GM23338 (cell line): ENCODE data around the gene IGF2R. TPM values are rescaled to one million over a fixed set of nuclear protein-coding genes. Genes with fewer than 3 reads are reported as not detected.

Experiments used
- ATAC-seq: fragments of 200-7000 bp; cut with Tn5 transposase; 3 replicates; pipeline ENCODE4 v1.9.1; 2020
- DNase-seq: peaks from one replicate; pipeline ENCODE4 v3.0.0-alpha.2; 2015; ENCODE audit warnings: low spot score
- H2AFZ ChIP-seq: fragments of 200-600 bp; sonication (generic); 2 replicates; pipeline ENCODE4 v1.8.0; 2016; ENCODE audit warnings: antibody characterized with exemption, mild to moderate bottlenecking, moderate library complexity
- H3F3A ChIP-seq: fragments of 200-600 bp; sonication (generic); replicated peaks from 2 replicates; pipeline ENCODE4 v1.8.0; 2017; ENCODE audit warnings: antibody characterized with exemption, mixed run types, low read depth
- H3K27ac ChIP-seq: fragments of 200-600 bp; sonication (generic); 2 replicates; pipeline ENCODE4 v1.6.1; 2016; ENCODE audit warnings: low read depth
- H3K27me3 ChIP-seq: fragments of 200-600 bp; sonication (generic); 2 replicates; pipeline ENCODE4 v1.8.0; 2016; ENCODE audit warnings: mild to moderate bottlenecking, mixed run types, moderate library complexity; ENCODE audit not compliant: insufficient read depth
- H3K36me3 ChIP-seq: fragments of 200-600 bp; sonication (generic); 2 replicates; pipeline ENCODE4 v1.8.0; 2016; ENCODE audit warnings: mild to moderate bottlenecking; ENCODE audit not compliant: insufficient read depth
- H3K4me1 ChIP-seq: fragments of 200-600 bp; sonication (generic); 2 replicates; pipeline ENCODE4 v1.8.0; 2016; ENCODE audit warnings: mild to moderate bottlenecking, moderate library complexity; ENCODE audit not compliant: insufficient read depth
- H3K4me2 ChIP-seq: fragments of 200-600 bp; sonication (generic); 2 replicates; pipeline ENCODE4 v1.7.1; 2017; ENCODE audit warnings: mixed run types
- H3K4me3 ChIP-seq: fragments of 200-600 bp; sonication (generic); 2 replicates; pipeline ENCODE4 v1.6.1; 2016; ENCODE audit warnings: mixed run types
- H3K79me2 ChIP-seq: fragments of 200-600 bp; sonication (generic); replicated peaks from 2 replicates; pipeline ENCODE4 v1.8.0; 2017; ENCODE audit warnings: mild to moderate bottlenecking; ENCODE audit not compliant: insufficient read depth
- H3K9me2 ChIP-seq: fragments of 200-600 bp; sonication (generic); 2 replicates; pipeline ENCODE4 v1.8.0; 2017; ENCODE audit not compliant: insufficient read depth
- H4K20me1 ChIP-seq: fragments of 200-600 bp; sonication (generic); replicated peaks from 2 replicates; pipeline ENCODE4 v1.8.0; 2017; ENCODE audit warnings: mild to moderate bottlenecking; ENCODE audit not compliant: insufficient read depth
- H3K27ac Mint-ChIP-seq: 2 replicates; pipeline ENCODE4 v1.8.0; 2020; ENCODE audit warnings: inconsistent platforms, mild to moderate bottlenecking, moderate library complexity, mixed read lengths
- H3K27me3 Mint-ChIP-seq: 3 replicates; pipeline ENCODE4 v1.8.0; 2022; ENCODE audit warnings: low read depth, mild to moderate bottlenecking, moderate library complexity, mixed read lengths, inconsistent platforms; ENCODE audit not compliant: insufficient read depth, poor library complexity
- H3K36me3 Mint-ChIP-seq: 3 replicates; pipeline ENCODE4 v1.8.0; 2021; ENCODE audit warnings: low read depth, mild to moderate bottlenecking, inconsistent platforms, moderate library complexity, mixed read lengths
- H3K4me1 Mint-ChIP-seq: 3 replicates; pipeline ENCODE4 v1.8.0; 2020; ENCODE audit warnings: mild to moderate bottlenecking, inconsistent platforms, mixed read lengths
- H3K4me3 Mint-ChIP-seq: 3 replicates; pipeline ENCODE4 v1.8.0; 2021; ENCODE audit warnings: moderate library complexity, mild to moderate bottlenecking, inconsistent platforms, mixed read lengths
- H3K9me3 Mint-ChIP-seq: 3 replicates; pipeline ENCODE4 v1.8.0; 2020; ENCODE audit warnings: moderate library complexity, mild to moderate bottlenecking, inconsistent platforms, mixed read lengths
- CREB1 ChIP-seq: fragments of 250-450 bp; sonication (Bioruptor Pico); IDR thresholded peaks from 2 replicates; pipeline ENCODE4 v1.5.0; 2020; ENCODE audit warnings: low read depth, mild to moderate bottlenecking, moderate library complexity
- CTCF ChIP-seq, 2 experiments: fragments of 200-600 bp in 1 of 2; sonication (generic) in 1 of 2; conservative IDR thresholded peaks; 2 replicates each; pipeline versions ENCODE4 v1.5.1 to v1.6.1; 2016 to 2017; ENCODE audit warnings: antibody characterized with exemption in 2 of 2, low read depth in 2 of 2, mild to moderate bottlenecking in 2 of 2, moderate library complexity in 1 of 2
- ETS1 ChIP-seq: IDR thresholded peaks from 2 replicates; pipeline ENCODE4 v1.6.1; 2016; ENCODE audit warnings: antibody characterized with exemption
- JUNB ChIP-seq: IDR thresholded peaks from one replicate; pipeline ENCODE4 v1.6.1; 2016; ENCODE audit warnings: antibody characterized with exemption; ENCODE audit not compliant: unreplicated experiment
- NANOG ChIP-seq: IDR thresholded peaks from 2 replicates; pipeline ENCODE4 v1.6.1; 2016; ENCODE audit warnings: antibody characterized with exemption, borderline replicate concordance
- POLR2AphosphoS5 ChIP-seq: IDR thresholded peaks from 2 replicates; pipeline ENCODE4 v1.6.1; 2016; ENCODE audit warnings: antibody characterized with exemption, low read depth
- REST ChIP-seq: IDR thresholded peaks from one replicate; pipeline ENCODE4 v1.6.1; 2018; ENCODE audit warnings: antibody characterized with exemption; ENCODE audit not compliant: unreplicated experiment
- STAT1 ChIP-seq: IDR thresholded peaks from one replicate; pipeline ENCODE4 v1.6.1; 2016; ENCODE audit warnings: antibody characterized with exemption; ENCODE audit not compliant: unreplicated experiment
- ZNF114 ChIP-seq: fragments of 250-450 bp; sonication (Bioruptor Pico); IDR thresholded peaks from 2 replicates; pipeline ENCODE4 v1.5.0; 2020; ENCODE audit warnings: mild to moderate bottlenecking, moderate library complexity
- ZNF462 ChIP-seq: fragments of 250-450 bp; sonication (Bioruptor Pico); IDR thresholded peaks from 2 replicates; pipeline ENCODE4 v1.5.0; 2020; ENCODE audit warnings: mild to moderate bottlenecking, moderate library complexity
- polyA plus RNA-seq: library from polyadenylated mRNA; unstranded; fragments of >200 nt; fragmentation: Nextera tagmentation; extraction: Ambion mirVana; gene quantifications from 2 replicates; pipeline ENCODE4 v1.2.1, GENCODE V29; 2016
- total RNA-seq: library from RNA; depleted of rRNA; stranded (reverse); fragments of >200 nt; shearing (Covaris generic); gene quantifications from 2 replicates; pipeline ENCODE4 v1.2.3, GENCODE V29; 2014

IGF2R gene
- total and polyA plus RNA-seq, 2 experiments from 2014 or later: 12.5 to 76.4 TPM

GRCh38 chr6:159977255-159977903, 8.5 kb downstream of the IGF2R start:
- no peak for ATAC-seq
- Histone ChIP-seq H4K20me1 (peaks cover 56% of the 10 kb centered on the region), H3K4me2 (peak overlapping the region; percentile 28; the same call in 1 of the 2 replicates), H3K27ac (no peak overlapping the region), H3K27me3 (no peaks in the 10 kb centered on the region), H3K4me3 (no peak overlapping the region), H2AFZ (no peak overlapping the region), H3F3A (no peaks in the 10 kb centered on the region), H3K9me2 (no peaks in the 10 kb centered on the region), H3K36me3 (no peaks in the 10 kb centered on the region), H3K4me1 (peaks cover 70% of the 10 kb centered on the region), H3K79me2 (peaks cover 100% of the 10 kb centered on the region)
- no peaks in the 10 kb centered on the region for H3K9me3 Mint-ChIP-seq
- H3K4me1 Mint-ChIP-seq: peaks cover 89% of the 10 kb centered on the region
- no peak for DNase-seq
- peaks cover 14% of the 10 kb centered on the region for H3K27me3 Mint-ChIP-seq
- H3K36me3 Mint-ChIP-seq: no peaks in the 10 kb centered on the region
- TF ChIP-seq CREB1: no peak
- TF ChIP-seq ZNF462 (CRISPR knock-in tag): no peak
- TF ChIP-seq POLR2AphosphoS5: no peak
- TF ChIP-seq CTCF (conservative IDR thresholded peaks at IDR 0.05; ENCODE audit: low read depth in 2 of 2): no peak
- TF ChIP-seq ETS1: no peak
- TF ChIP-seq NANOG: no peak
- no peak for TF ChIP-seq ZNF114 (CRISPR knock-in tag)
- no peak for TF ChIP-seq JUNB
- TF ChIP-seq STAT1: no peak
- TF ChIP-seq REST: no peak
- H3K27ac Mint-ChIP-seq: 0 out of 2 replicates have a peak overlapping the region, but pooled peaks have one; percentile 4
- no peak overlapping the region; the same call in 2 of the 3 replicates for H3K4me3 Mint-ChIP-seq
